Head of caudate nucleus (tissue), 42 donors: Measurements from ENCODE around the gene TDRD9.
A peak's percentile ranks its signal among the peaks of the same experiment; 100 is the strongest.

ENCODE experiments used
- DNase-seq, 42 donors: peaks; one replicate each; pipeline versions ENCODE4 v3.0.0 to v3.0.0-alpha.2; 2020 to 2021; ENCODE audit warnings: mixed read lengths in 7 of 42
- intact Hi-C: fragments of 100-400 bp; cut with DNase I; formaldehyde crosslinking; loops from one replicate; pipeline ENCODE4 v1.15.0; 2022

The TDRD9 gene

DNA sequence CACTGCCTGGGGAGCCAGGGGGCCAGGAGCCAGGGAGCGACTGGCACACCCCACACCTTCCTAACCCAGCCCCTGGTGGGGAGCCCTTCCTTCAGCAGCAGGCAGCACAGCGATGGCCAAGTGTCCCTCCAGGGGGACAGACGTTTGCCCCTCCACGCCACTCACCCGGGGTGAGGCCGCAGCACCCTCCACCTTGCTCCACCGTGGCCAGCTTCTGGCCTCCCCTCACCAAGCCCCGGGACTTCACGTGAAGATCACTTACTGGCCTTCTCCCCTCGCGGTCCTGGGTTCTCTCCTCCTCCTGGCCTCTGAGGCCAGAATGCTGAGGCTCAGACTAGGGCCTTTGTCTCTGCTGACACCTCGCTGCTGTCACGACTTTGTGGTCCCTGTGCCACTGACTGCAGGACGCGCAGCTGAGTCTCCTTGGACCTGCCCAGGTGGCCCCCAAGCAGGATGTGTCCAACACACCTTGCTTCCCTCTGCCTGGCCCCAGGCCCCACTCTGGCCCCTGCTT is 153.8 kb downstream of the TDRD9 start:
- intact Hi-C loops: no loop called here
- DNase-seq: peak in 3 of 42 donors; percentile 9 to 40 (median 15)

DNA sequence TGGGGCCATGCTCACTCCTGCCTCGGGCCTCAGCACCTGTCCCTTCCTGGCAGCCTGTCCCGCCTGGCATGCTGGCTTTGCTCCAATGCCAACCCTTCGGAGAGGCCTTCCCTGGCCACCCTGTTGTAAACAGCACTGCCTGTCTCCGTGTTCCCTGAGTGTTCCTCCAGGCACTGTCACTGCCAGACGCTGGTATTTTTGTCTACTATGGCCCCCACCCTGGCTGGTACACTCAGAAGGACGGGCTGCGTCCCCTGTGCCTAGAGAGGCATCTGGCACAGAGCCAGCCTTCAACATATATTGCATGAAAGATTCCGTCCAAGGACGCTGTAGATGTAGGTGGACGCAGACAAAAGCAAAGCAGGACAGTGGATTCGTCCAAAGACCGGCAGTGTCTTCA is 154.6 kb downstream of the TDRD9 start:
- peak in 4 of 42 donors; percentile 2 to 22 (median 15) for DNase-seq
- intact Hi-C loops: no loop called here

DNA sequence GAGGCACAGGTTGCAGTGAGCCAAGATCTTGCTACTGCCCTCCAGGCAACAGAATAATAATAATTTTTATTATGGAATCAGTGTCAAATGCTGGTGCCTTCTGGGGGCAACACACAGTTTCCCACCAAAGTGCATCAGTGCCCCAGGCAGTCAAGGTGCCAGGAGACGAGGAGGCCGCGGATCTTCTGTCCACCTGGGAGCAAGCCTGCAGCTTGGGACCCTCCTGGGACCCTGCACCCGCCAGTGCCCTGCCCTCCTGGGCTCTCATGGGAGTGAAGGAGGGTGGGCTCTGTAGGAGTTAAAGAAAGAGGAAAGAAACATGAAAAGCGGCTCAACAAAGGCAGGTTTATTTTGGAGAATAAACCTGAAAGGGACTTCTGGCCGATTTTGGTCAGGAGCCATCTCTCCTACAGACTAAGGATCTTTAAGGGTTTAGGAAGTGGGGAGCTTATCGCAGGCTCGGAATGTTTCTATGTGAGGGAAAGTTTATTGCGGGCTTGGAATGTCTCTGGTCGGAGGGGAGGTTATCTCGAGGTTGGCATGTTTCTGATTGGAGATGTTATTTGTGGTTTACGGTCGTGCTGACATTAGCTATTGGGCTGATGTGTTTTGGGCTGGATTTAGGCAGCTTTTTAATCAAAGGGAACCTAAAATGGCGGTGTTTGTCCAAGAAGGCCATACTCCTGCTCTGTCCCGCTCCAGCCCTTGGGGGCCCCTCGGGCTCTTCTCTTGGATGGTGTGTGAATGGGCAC is 156.2 kb downstream of the TDRD9 start:
- peak in 1 of 42 donors; percentile 4 for DNase-seq
- intact Hi-C loops: no loop called here

DNA sequence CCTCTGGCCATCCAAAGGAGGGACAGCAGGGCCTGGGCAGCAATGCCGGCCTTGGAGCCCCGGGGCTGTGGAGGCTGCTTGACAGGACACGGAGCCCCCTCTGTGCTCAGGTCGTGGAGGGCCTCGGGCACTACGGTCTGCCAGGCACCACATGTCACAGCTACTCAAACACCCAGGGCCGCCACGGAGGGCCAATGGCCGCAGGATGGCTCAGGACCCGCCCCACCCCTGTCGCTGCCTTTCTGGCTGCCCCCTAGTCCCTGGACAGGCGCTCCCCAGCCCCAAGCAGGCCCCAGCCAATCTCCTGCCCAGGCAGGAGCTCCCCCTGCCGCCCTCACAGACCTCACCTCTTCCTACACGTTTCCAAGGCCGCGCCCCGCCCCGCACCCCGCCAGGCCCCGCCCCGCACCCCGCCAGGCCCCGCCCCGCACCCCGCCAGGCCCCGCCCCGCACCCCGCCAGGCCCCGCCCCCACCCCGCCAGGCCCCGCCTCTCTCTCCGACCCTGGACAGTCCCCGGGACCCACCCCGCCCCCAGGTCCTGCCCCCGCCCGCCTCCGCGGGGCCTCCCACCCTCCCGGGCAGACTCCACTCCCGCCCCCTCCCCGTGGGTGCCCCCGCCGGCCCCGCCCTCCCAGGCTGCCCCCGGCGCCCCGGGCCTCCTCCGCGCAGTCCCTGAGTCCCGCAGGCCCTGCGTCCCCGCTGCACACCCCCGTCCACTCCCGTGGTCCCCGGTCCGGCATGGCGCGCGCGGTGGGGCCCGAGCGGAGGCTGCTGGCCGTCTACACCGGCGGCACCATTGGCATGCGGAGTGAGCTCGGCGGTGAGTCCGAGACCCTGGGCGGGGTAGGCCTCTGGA is 157.0 kb downstream of the TDRD9 start, which contains the start of gene ASPG:
Gene ASPG, plus strand, starts transcription at position 669 of the 857 bp plus-strand sequence. Its CDS starts 71 bp downstream, at position 740.
- intact Hi-C loops: no loop called here
- peak in 9 of 42 donors; percentile 3 to 30 (median 10) for DNase-seq

DNA sequence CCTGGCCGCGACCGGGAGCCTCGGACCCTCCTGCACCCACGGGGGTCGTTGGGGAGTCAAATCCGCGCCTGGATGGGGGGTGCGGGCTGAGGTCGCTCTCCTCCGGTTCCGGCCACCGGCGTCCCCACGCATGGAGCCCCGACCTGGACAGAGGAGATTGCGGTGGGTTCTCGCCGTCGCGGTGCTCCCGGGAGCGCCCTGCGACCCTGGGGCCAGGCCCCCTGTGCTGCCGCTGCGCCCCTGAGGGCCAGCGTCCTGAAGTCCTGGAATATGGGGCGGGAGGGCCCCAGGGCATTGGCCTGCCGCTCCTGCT is 157.6 kb downstream of the TDRD9 start:
- intact Hi-C loops: no loop called here
- DNase-seq: peak in 3 of 42 donors; percentile 4 to 31 (median 10)

DNA sequence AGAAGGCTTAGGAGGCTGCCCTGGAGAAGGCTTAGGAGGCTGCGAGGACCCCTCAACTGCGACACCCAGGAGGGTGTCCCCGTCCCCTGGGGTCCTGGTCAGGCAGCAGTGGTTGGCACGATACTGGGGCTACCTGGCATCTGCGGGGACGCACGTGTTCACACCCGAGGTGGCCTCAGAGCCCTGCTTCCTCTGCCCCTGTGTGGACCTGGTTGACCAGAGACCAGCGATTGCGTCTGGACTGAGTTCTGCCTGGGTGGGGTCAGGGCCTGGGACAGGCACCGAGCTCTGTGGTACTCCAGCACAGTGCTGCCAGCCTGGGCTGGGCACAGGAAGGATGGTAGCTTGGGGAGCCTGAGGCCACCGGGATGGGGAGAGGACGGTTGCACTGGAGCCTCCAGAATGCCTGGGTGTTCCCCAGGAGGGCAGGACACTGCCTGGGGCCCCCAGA is 158.0 kb downstream of the TDRD9 start:
- intact Hi-C loops: no loop called here
- DNase-seq: peak in 4 of 42 donors; percentile 8 to 36 (median 12)

DNA sequence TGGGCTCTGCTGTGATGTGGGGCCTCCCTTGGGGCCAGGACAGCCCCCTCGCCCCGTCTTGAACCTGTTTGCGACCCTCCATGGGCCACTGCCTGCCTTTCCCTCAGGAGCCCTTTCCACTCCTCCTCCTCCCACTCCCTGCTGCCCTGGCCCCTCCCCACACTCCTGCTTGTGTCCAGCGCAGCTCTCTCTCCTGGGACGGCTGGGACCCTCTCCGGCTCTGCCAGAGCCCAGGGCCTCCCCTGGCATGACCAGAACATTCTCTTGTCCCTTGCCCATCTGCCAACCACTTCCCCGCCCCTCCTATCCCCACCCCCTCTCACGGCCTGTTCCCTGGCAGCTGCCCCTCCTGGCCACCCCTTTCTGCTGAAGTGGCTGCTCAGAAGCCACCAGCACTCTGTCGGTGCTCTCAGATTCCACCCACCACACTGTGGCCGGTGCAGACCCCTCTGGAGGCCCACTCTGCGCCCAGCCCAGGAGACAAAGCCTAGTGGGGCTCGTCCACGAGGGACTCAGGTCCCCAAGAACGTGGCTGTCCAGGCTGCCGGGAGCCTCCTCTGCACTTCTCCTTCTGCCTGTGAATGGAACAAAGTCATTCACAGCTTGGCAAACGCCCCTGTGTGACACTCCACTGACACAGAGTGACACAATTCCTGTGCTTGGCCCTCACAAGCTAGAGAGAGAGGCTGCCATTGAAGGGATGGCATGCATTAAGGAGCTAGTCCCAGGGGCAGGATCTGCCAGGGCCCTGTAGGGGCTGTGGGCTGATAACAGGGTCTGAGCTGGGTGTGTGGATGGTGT is 158.6 kb downstream of the TDRD9 start:
- peak in 4 of 42 donors; percentile 2 to 15 (median 10) for DNase-seq
- intact Hi-C loops: no loop called here

DNA sequence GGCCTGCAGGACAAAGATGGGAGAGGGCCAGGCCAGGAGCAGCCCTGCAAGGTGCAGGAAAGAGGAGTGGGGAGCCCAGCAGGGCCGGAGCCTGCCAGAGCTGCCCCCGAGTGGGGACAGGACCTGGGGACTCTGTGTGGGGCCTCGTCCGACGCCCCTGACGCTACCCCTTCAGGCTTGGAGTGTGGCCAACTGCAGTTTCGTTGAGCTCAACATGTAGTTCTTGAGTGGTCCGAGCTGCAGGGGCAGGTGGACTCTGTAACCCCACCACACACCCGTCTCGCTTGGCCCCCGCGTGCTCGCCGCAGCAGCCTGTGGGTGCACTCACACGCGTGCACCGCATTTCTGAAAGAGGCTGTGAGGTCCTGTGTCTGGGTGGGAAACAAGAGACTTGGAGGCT is 159.2 kb downstream of the TDRD9 start:
- DNase-seq: peak in 2 of 42 donors; percentile 6 to 9

DNA sequence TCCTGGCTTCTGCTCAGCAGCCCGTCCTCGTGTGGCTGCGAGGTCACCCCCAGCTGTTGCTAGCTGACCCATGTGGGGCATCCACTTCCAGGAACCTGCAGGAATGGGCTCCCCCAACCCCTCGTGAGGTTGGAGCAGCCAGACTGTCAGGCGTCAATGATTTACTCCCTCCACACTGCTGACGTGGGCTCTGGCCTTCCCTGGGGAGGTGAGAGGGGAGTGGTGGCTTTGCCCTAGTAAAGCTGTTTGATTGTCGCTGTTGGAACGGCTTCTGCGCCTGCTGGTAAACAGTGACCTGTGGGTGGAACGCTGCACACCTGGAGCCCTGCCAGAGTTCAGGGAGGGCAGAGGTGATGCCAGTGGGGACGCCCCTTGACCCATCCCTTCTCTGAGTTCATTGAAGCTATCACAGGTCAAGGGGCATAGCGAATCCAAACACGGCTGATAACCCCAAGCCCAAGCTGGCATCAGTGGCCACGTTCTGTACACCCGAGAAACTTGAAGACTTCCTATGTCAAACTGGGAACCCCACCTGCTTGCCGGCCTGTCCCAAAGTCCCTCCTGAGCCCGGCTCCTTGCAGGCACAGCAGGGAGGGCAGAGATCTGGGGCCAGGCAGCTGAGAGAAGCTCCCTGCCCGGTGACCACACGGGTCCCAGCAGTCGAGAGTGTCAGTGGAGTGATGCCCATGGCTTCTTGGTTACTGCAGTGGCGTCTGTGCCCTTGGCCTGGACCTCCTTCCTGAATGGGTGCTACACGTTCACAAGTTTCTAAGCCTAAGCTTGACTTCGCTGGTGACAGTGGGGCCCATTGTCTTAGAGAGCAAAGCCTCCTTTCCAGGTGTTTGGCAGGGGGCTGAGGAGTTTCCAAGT is 160.0 kb downstream of the TDRD9 start:
- intact Hi-C loops: no loop called here
- peak in 2 of 42 donors; percentile 8 to 12 for DNase-seq

More for the DNA sequence above, 159.2 kb downstream of the TDRD9 start:
- intact Hi-C loops: no loop called here

GRCh38 chr14:104090071-104090748 is 162.0 kb downstream of the TDRD9 start:
- intact Hi-C loops: no loop called here
- peak in 1 of 42 donors; percentile 10 for DNase-seq

- intact Hi-C loops: no loop called here
- peak in 2 of 42 donors; percentile 8 to 15 for DNase-seq
These were observed 163.0 kb downstream of the TDRD9 start for GRCh38 chr14:104091061-104091926.

- peak in 2 of 42 donors; percentile 2 to 10 for DNase-seq
- intact Hi-C loops: no loop called here
These were observed 163.9 kb downstream of the TDRD9 start for GRCh38 chr14:104091927-104092771.

GRCh38 chr14:104092931-104093365 is 164.7 kb downstream of the TDRD9 start:
- intact Hi-C loops: no loop called here
- peak in 1 of 42 donors; percentile 3 for DNase-seq

GRCh38 chr14:104093366-104094055 is 165.3 kb downstream of the TDRD9 start:
- DNase-seq: no peak
- intact Hi-C loops: no loop called here
